ENCODE results near the gene PTPRT. TPM values are rescaled to one million over a fixed set of nuclear protein-coding genes. Genes with fewer than 3 reads are reported as not detected.

Gene PTPRT
- total RNA-seq, 1 donor from 2014 or later: not detected

DNA sequence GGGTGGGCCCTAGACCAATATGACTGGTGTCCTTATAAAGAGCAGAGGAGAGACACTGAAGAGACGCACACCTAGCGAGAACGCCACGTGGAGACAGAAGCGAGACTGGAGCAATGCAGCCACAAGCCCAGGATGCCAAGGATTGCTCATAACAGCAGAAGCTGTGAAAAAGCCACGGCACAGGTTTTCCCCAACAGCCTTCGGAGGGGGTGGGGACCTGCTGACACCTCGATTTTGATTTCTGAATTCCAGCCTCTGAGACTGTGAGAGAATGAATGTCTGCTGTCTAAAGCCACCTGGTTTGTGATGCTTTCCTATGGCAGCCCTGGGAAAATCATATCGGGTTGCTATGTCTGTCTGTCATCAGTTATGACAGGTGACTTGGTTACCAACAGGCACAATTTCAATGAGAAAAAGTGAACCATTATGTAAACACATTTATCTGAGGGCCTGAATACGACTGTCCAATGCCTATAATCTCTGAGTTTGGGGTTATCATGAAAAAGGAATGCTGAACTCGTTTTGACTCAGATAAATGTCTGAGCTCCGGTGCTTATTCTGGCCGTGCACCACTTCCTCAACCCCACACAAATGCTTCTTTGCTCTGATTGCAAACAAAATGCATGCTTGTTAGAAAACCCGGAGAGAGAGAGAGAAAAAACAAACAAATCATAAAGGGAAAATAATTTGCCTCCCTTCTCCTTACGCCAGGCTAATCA, 769.7 kb downstream of the PTPRT start:
- H3K4me3 Mint-ChIP-seq (ENCODE audit: unreplicated experiment): no peak overlapping the region
- TF ChIP-seq, protein P1, sequence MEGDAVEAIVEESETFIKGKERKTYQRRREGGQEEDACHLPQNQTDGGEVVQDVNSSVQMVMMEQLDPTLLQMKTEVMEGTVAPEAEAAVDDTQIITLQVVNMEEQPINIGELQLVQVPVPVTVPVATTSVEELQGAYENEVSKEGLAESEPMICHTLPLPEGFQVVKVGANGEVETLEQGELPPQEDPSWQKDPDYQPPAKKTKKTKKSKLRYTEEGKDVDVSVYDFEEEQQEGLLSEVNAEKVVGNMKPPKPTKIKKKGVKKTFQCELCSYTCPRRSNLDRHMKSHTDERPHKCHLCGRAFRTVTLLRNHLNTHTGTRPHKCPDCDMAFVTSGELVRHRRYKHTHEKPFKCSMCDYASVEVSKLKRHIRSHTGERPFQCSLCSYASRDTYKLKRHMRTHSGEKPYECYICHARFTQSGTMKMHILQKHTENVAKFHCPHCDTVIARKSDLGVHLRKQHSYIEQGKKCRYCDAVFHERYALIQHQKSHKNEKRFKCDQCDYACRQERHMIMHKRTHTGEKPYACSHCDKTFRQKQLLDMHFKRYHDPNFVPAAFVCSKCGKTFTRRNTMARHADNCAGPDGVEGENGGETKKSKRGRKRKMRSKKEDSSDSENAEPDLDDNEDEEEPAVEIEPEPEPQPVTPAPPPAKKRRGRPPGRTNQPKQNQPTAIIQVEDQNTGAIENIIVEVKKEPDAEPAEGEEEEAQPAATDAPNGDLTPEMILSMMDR (IDR thresholded peaks at IDR 0.05): no peak
- H3K4me1 Mint-ChIP-seq (ENCODE audit: unreplicated experiment): no peaks in the 10 kb centered on the region
- H3K27me3 Mint-ChIP-seq (ENCODE audit: unreplicated experiment): no peaks in the 10 kb centered on the region
- no peak for DNase-seq (ENCODE audit: extremely low spot score, unreplicated experiment)
- H3K9me3 Mint-ChIP-seq (ENCODE audit: unreplicated experiment): peaks cover 16% of the 10 kb centered on the region
- H3K36me3 Mint-ChIP-seq (ENCODE audit: unreplicated experiment): no peaks in the 10 kb centered on the region
- no peak overlapping the region for H3K27ac Mint-ChIP-seq (ENCODE audit: unreplicated experiment)

DNA sequence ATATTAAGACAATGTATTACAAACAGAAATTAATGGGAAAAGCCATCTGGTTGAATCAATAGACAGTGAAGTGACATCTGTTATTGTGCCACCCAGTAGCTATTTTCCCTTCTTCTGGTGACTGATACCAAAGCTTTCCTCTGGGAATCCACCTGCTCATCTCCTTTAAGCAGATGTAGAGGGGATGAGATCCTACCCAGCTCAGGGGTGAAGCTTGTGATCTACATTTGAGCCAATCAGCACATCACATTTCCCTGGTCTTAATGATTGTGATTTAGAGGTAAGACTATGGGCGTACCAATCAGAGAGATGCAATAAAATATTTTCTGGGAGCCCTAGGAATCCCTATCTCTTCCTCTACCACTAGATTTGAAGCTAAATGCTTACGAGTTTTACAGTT, 782.9 kb downstream of the PTPRT start:
- no peaks in the 10 kb centered on the region for H3K4me1 Mint-ChIP-seq (ENCODE audit: unreplicated experiment)
- TF ChIP-seq, protein P1 (IDR thresholded peaks at IDR 0.05): no peak
- H3K27ac Mint-ChIP-seq (ENCODE audit: unreplicated experiment): no peak overlapping the region
- no peaks in the 10 kb centered on the region for H3K27me3 Mint-ChIP-seq (ENCODE audit: unreplicated experiment)
- H3K4me3 Mint-ChIP-seq (ENCODE audit: unreplicated experiment): no peak overlapping the region
- DNase-seq (ENCODE audit: extremely low spot score, unreplicated experiment): no peak
- H3K9me3 Mint-ChIP-seq (ENCODE audit: unreplicated experiment): peaks cover 22% of the 10 kb centered on the region
- no peaks in the 10 kb centered on the region for H3K36me3 Mint-ChIP-seq (ENCODE audit: unreplicated experiment)

DNA sequence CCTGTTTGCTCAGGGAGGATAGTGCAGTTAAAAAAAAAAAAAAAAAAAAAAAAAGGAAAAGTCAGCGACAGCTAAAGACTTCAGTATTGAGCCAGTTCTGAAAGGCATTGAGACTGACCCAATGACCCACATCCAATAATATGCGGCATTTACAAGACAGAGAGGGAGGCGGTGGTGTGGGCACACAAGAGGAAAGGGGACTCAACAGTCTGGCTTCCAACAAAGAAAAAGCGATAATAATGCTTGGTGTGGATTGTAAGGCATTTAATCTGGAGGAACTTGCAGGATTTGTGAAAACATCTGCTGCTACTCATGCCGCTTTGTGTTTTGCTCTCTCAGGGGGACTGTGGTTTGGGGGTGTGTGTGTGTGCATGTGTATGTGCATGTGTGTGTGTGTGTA, 787.3 kb downstream of the PTPRT start:
- Mint-ChIP-seq H3K4me3 (ENCODE audit: unreplicated experiment) (no peak overlapping the region), H3K9me3 (ENCODE audit: unreplicated experiment) (peaks cover 27% of the 10 kb centered on the region), H3K36me3 (ENCODE audit: unreplicated experiment) (no peaks in the 10 kb centered on the region), H3K27ac (ENCODE audit: unreplicated experiment) (no peak overlapping the region), H3K4me1 (ENCODE audit: unreplicated experiment) (no peaks in the 10 kb centered on the region), H3K27me3 (ENCODE audit: unreplicated experiment) (no peaks in the 10 kb centered on the region)
- TF ChIP-seq, protein P1 (IDR thresholded peaks at IDR 0.05): no peak
- no peak for DNase-seq (ENCODE audit: extremely low spot score, unreplicated experiment)

DNA sequence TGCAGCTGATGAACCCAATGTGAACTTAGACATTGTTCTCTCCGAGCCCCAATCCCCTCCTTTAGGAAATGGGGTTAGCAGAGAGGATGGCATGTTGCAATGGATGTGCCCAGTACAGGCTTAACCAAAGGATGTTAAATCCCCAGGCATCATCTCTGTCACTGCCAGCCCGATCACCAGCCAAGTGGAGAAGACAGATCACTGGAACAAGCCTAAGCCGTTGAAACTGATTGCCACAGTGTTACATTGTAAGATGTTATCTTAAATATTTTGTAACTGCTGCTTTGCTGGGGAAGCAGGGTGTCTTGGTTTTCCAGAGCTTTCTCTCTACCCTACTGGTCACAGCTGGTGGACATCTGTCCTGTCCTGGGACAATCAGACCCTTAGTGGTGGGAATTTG, 788.1 kb downstream of the PTPRT start:
- Mint-ChIP-seq H3K27ac (ENCODE audit: unreplicated experiment) (no peak overlapping the region), H3K36me3 (ENCODE audit: unreplicated experiment) (no peaks in the 10 kb centered on the region), H3K9me3 (ENCODE audit: unreplicated experiment) (peaks cover 34% of the 10 kb centered on the region), H3K4me3 (ENCODE audit: unreplicated experiment) (no peak overlapping the region), H3K27me3 (ENCODE audit: unreplicated experiment) (no peaks in the 10 kb centered on the region), H3K4me1 (ENCODE audit: unreplicated experiment) (no peaks in the 10 kb centered on the region)
- TF ChIP-seq, protein P1 (IDR thresholded peaks at IDR 0.05): no peak
- no peak for DNase-seq (ENCODE audit: extremely low spot score, unreplicated experiment)

DNA sequence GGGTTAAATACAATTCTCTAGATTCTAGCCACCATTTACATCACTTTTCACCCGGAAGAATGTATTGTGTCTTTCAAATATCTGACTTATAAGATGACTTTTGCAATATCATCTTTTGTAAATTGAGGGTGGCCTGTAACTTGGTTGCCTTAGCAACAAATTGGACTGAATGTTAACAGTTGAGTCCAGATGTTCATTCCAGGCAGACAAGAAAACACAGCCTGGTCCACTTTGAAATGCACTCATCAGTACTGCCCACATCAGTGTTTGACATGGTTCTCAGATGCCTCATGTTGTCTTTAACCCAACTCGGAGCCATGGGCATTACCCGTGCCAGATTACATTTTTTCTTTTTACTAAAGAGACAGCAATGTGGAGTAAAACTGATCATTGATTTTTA, 789.9 kb downstream of the PTPRT start:
- no peak for DNase-seq (ENCODE audit: extremely low spot score, unreplicated experiment)
- no peaks in the 10 kb centered on the region for H3K27me3 Mint-ChIP-seq (ENCODE audit: unreplicated experiment)
- H3K4me1 Mint-ChIP-seq (ENCODE audit: unreplicated experiment): no peaks in the 10 kb centered on the region
- no peak overlapping the region for H3K4me3 Mint-ChIP-seq (ENCODE audit: unreplicated experiment)
- TF ChIP-seq, protein P1 (IDR thresholded peaks at IDR 0.05): no peak
- H3K9me3 Mint-ChIP-seq (ENCODE audit: unreplicated experiment): peaks cover 34% of the 10 kb centered on the region
- no peaks in the 10 kb centered on the region for H3K36me3 Mint-ChIP-seq (ENCODE audit: unreplicated experiment)
- H3K27ac Mint-ChIP-seq (ENCODE audit: unreplicated experiment): no peak overlapping the region
